MM.1S (cell line): ENCODE data around the gene MACROD2.

Experiments
- DNase-seq: peaks from one replicate; pipeline ENCODE4 v3.0.0-alpha.2; 2015
- H2AFZ ChIP-seq: fragments of 300-600 bp; sonication (generic); 2 replicates; pipeline ENCODE4 v1.6.0; 2016; ENCODE audit warnings: antibody characterized with exemption, low read length
- H3F3A ChIP-seq: fragments of 300-600 bp; sonication (generic); 2 replicates; pipeline ENCODE4 v1.6.1; 2016; ENCODE audit warnings: mild to moderate bottlenecking, antibody characterized with exemption, low read length, moderate library complexity, mixed read lengths; ENCODE audit not compliant: insufficient read depth
- H3K27ac ChIP-seq: fragments of 300-600 bp; sonication (generic); 2 replicates; pipeline ENCODE4 v1.5.1; 2016; ENCODE audit warnings: mild to moderate bottlenecking, low read length
- H3K27me3 ChIP-seq: fragments of 300-600 bp; sonication (generic); replicated peaks from 2 replicates; pipeline ENCODE4 v1.6.0; 2016; ENCODE audit warnings: low read length; ENCODE audit not compliant: insufficient read depth
- H3K36me3 ChIP-seq: fragments of 300-600 bp; sonication (generic); replicated peaks from 2 replicates; pipeline ENCODE4 v1.6.1; 2016; ENCODE audit warnings: mild to moderate bottlenecking, low read length, mixed read lengths; ENCODE audit not compliant: insufficient read depth
- H3K4me1 ChIP-seq: fragments of 300-600 bp; sonication (generic); 2 replicates; pipeline ENCODE4 v1.6.1; 2016; ENCODE audit warnings: low read length, mixed read lengths
- H3K4me2 ChIP-seq: fragments of 300-600 bp; sonication (generic); 2 replicates; pipeline ENCODE4 v1.6.0; 2016; ENCODE audit warnings: low read depth, low read length
- H3K4me3 ChIP-seq: fragments of 300-600 bp; sonication (generic); 2 replicates; pipeline ENCODE4 v1.5.1; 2016; ENCODE audit warnings: low read length, mixed read lengths
- H3K79me2 ChIP-seq: fragments of 300-600 bp; sonication (generic); 2 replicates; pipeline ENCODE4 v1.6.1; 2016; ENCODE audit warnings: mixed run types, low read length, mixed read lengths
- H3K9ac ChIP-seq: fragments of 300-600 bp; sonication (generic); 2 replicates; pipeline ENCODE4 v1.6.1; 2016; ENCODE audit warnings: low read length, mixed read lengths
- H3K9me2 ChIP-seq: fragments of 300-600 bp; sonication (generic); replicated peaks from 2 replicates; pipeline ENCODE4 v1.6.1; 2016; ENCODE audit warnings: mild to moderate bottlenecking, low read length, mixed read lengths; ENCODE audit not compliant: insufficient read depth
- H3K9me3 ChIP-seq: fragments of 300-600 bp; sonication (generic); replicated peaks from 2 replicates; pipeline ENCODE4 v1.6.1; 2016; ENCODE audit warnings: mild to moderate bottlenecking, low read length, mixed read lengths; ENCODE audit not compliant: insufficient read depth
- H4K20me1 ChIP-seq: fragments of 300-600 bp; sonication (generic); 2 replicates; pipeline ENCODE4 v1.6.1; 2016; ENCODE audit warnings: mild to moderate bottlenecking, low read length, moderate library complexity, mixed read lengths; ENCODE audit not compliant: insufficient read depth
- CTCF ChIP-seq: fragments of 300-600 bp; sonication (generic); IDR thresholded peaks from 2 replicates; pipeline ENCODE4 v1.5.1; 2016; ENCODE audit warnings: antibody characterized with exemption, low read length, mixed read lengths
- EZH2 ChIP-seq: fragments of 300-600 bp; sonication (generic); optimal IDR thresholded peaks from 2 replicates; pipeline ENCODE3; 2017; ENCODE audit warnings: low read depth, mild to moderate bottlenecking, antibody characterized with exemption, low read length, mixed read lengths
- EZH2phosphoT487 ChIP-seq: fragments of 300-600 bp; sonication (generic); IDR thresholded peaks from 2 replicates; pipeline ENCODE4 v1.6.1; 2018; ENCODE audit warnings: antibody characterized with exemption, low read length

The MACROD2 gene

GRCh38 chr20:14740380-14740779 is 745.1 kb downstream of the MACROD2 start:
- Histone ChIP-seq H3K4me1 (no peaks in the 10 kb centered on the region), H3K27me3 (no peaks in the 10 kb centered on the region), H3F3A (no peaks in the 10 kb centered on the region), H3K9me2 (no peaks in the 10 kb centered on the region), H3K4me2 (no peak overlapping the region), H3K9me3 (no peaks in the 10 kb centered on the region), H3K79me2 (no peaks in the 10 kb centered on the region), H4K20me1 (no peaks in the 10 kb centered on the region), H2AFZ (no peak overlapping the region), H3K27ac (no peak overlapping the region), H3K36me3 (no peaks in the 10 kb centered on the region), H3K9ac (no peak overlapping the region), H3K4me3 (no peak overlapping the region)
- no peak for TF ChIP-seq EZH2phosphoT487
- TF ChIP-seq CTCF: no peak
- TF ChIP-seq EZH2: no peak
- DNase-seq: no peak

GRCh38 chr20:14741616-14742015 is 746.3 kb downstream of the MACROD2 start:
- no peaks in the 10 kb centered on the region for H3F3A ChIP-seq
- H3K79me2 ChIP-seq: no peaks in the 10 kb centered on the region
- H3K27ac ChIP-seq: no peak overlapping the region
- DNase-seq: no peak
- no peak overlapping the region for H3K9ac ChIP-seq
- no peak overlapping the region for H3K4me2 ChIP-seq
- H4K20me1 ChIP-seq: no peaks in the 10 kb centered on the region
- H2AFZ ChIP-seq: no peak overlapping the region
- no peaks in the 10 kb centered on the region for H3K9me2 ChIP-seq
- no peak for TF ChIP-seq EZH2
- no peak for TF ChIP-seq EZH2phosphoT487
- TF ChIP-seq CTCF: no peak
- H3K36me3 ChIP-seq: no peaks in the 10 kb centered on the region
- no peaks in the 10 kb centered on the region for H3K27me3 ChIP-seq
- H3K9me3 ChIP-seq: no peaks in the 10 kb centered on the region
- H3K4me1 ChIP-seq: no peaks in the 10 kb centered on the region
- H3K4me3 ChIP-seq: no peak overlapping the region

- TF ChIP-seq CTCF (no peak), EZH2 (no peak), EZH2phosphoT487 (no peak)
Measured at GRCh38 chr20:14744723-14745122, 749.4 kb downstream of the MACROD2 start.

More at GRCh38 chr20:14744723-14745122, 749.4 kb downstream of the MACROD2 start:
- H2AFZ ChIP-seq: no peak overlapping the region
- no peak overlapping the region for H3K4me3 ChIP-seq
- H3F3A ChIP-seq: no peaks in the 10 kb centered on the region
- H3K36me3 ChIP-seq: no peaks in the 10 kb centered on the region
- H3K9me3 ChIP-seq: no peaks in the 10 kb centered on the region
- H3K9ac ChIP-seq: no peak overlapping the region
- no peaks in the 10 kb centered on the region; the same call in 1 of the 2 replicates for H3K9me2 ChIP-seq
- no peaks in the 10 kb centered on the region for H4K20me1 ChIP-seq
- H3K27ac ChIP-seq: no peak overlapping the region
- no peak for DNase-seq
- no peaks in the 10 kb centered on the region for H3K4me1 ChIP-seq
- H3K79me2 ChIP-seq: no peaks in the 10 kb centered on the region
- no peak overlapping the region for H3K4me2 ChIP-seq
- no peaks in the 10 kb centered on the region for H3K27me3 ChIP-seq
